ENCODE results near the gene MYMK.

DNA sequence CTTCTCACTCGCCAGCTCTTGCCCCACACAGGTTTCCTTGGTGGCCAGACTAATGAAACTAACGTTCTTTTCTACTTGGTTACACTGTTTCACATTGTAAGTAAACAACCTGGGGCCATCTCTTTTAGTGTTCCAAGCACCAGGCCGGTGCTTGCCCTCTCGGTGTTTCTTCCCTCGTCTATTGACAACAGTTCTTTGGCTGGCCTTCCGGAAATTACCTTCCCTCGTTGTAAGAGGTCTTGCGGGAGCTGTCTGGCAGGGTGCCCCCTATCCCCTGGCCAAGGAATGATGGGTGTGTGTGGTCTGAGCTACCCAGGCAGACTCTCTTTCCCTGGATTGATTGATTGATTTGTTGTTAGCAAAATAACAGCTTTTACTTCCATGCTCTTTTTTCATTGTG lies 918 bp upstream of the MYMK start:
- TF ChIP-seq, protein P1, sequence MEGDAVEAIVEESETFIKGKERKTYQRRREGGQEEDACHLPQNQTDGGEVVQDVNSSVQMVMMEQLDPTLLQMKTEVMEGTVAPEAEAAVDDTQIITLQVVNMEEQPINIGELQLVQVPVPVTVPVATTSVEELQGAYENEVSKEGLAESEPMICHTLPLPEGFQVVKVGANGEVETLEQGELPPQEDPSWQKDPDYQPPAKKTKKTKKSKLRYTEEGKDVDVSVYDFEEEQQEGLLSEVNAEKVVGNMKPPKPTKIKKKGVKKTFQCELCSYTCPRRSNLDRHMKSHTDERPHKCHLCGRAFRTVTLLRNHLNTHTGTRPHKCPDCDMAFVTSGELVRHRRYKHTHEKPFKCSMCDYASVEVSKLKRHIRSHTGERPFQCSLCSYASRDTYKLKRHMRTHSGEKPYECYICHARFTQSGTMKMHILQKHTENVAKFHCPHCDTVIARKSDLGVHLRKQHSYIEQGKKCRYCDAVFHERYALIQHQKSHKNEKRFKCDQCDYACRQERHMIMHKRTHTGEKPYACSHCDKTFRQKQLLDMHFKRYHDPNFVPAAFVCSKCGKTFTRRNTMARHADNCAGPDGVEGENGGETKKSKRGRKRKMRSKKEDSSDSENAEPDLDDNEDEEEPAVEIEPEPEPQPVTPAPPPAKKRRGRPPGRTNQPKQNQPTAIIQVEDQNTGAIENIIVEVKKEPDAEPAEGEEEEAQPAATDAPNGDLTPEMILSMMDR (IDR thresholded peaks at IDR 0.05): no peak
- TF ChIP-seq POLR2A (IDR thresholded peaks at IDR 0.05): no peak

Measured in uterus (tissue), 2 donors.